Uterus (tissue), 4 donors: ENCODE results near the gene SLC2A14. TPM values are rescaled to one million over a fixed set of nuclear protein-coding genes. Genes with fewer than 3 reads are reported as not detected.
"Not testable (repeated sequence)": the region's sequence is repeated elsewhere in the genome, so short reads cannot be mapped to it uniquely, and the experiment has no call there.

ENCODE experiments used
- DNase-seq, 2 donors: peaks; one replicate each; pipeline ENCODE4 v3.0.0-alpha.2; 2019 to 2020
- H3K27ac ChIP-seq, 2 donors: fragments of 200-600 bp; sonication (generic); 1 replicate in 1 of 2; 2 replicates in 1 of 2; pipeline ENCODE4 v1.5.1; 2016 to 2018
- H3K27me3 ChIP-seq, 2 donors: fragments of 200-600 bp; sonication (generic); one replicate each; pipeline ENCODE4 v1.5.1; 2018 to 2019; ENCODE audit warnings: control low read depth in 1 of 2
- H3K36me3 ChIP-seq, 2 donors: fragments of 200-600 bp; sonication (generic); one replicate each; pipeline ENCODE4 v1.5.1; 2019; ENCODE audit warnings: control low read depth in 1 of 2
- H3K4me1 ChIP-seq, 2 donors: fragments of 200-600 bp; sonication (generic); one replicate each; pipeline ENCODE4 v1.5.1; 2018 to 2019; ENCODE audit warnings: control low read depth in 1 of 2
- H3K4me3 ChIP-seq, 2 donors: fragments of 200-600 bp; sonication (generic); 1 replicate in 1 of 2; 2 replicates in 1 of 2; pipeline ENCODE4 v1.5.1; 2018 to 2019; ENCODE audit warnings: mild to moderate bottlenecking in 1 of 2
- H3K9me3 ChIP-seq, 2 donors: fragments of 200-600 bp; sonication (generic); one replicate each; pipeline ENCODE4 v1.5.1; 2019; ENCODE audit warnings: control low read depth in 1 of 2
- POLR2A ChIP-seq, 2 donors: fragments of 450-650 bp; IDR thresholded peaks; one replicate each; pipeline ENCODE4 v1.6.1; 2016; ENCODE audit warnings: antibody characterized with exemption in 2 of 2, mild to moderate bottlenecking in 1 of 2, moderate library complexity in 1 of 2
- intact Hi-C: fragments of 100-400 bp; cut with DNase I; formaldehyde crosslinking; loops from one replicate; pipeline ENCODE4 v1.15.1; 2023; ENCODE audit warnings: low total_unique reads
- small RNA-seq: library from RNA; depleted of rRNA; stranded (forward); fragments of <200 nt; gene quantifications from one replicate; pipeline ENCODE3, GENCODE V24; 2016
- total RNA-seq, 4 donors: library from RNA; depleted of rRNA in 3 of 4; stranded (reverse); fragments of >200 nt in 3 of 4; gene quantifications; one replicate each; pipeline versions ENCODE4 v1.1.0 to v1.2.4, GENCODE V29; 2014 to 2023
- TF ChIP-seq, protein P1 (sequence below), 4 experiments: fragments of 200-600 bp in 2 of 4; fragments of 450-650 bp in 2 of 4; sonication (generic) in 2 of 4; IDR thresholded peaks; one replicate each; pipeline ENCODE4 v1.5.1; 2016 to 2019; ENCODE audit warnings: antibody characterized with exemption in 4 of 4, mild to moderate bottlenecking in 2 of 4, moderate library complexity in 1 of 4
- donor health status: DM: yes; HTN: yes; CAD: no.

The SLC2A14 gene
- total RNA-seq, 4 donors from 2014 or later, result 0.90 to 1.2 TPM; not detected in 2

DNA sequence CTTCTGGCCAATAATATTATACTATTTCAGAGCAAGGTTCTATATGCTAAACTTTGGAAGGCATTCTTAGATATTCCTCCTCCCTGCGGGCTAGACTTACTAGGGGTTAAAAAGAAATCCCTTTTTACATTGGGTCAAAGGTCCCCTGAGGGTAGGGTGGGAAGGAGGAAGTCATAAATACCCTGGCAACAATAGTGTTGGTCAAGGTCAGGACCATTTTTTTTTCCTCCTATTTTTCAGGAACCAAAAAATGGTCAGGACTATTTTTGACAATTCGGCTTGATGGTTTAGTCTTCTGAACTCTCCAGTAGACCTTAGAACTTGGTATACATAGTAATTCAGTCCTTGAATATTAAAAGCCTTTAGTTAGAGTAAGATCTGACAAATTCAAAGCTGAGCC is 88.0 kb downstream of the SLC2A14 start:
- Histone ChIP-seq H3K27me3 (no peaks in the 10 kb centered on the region), H3K4me1 (no peaks in the 10 kb centered on the region), H3K27ac (no peak overlapping the region), H3K36me3 (no peaks in the 10 kb centered on the region), H3K4me3 (no peak overlapping the region), H3K9me3 (no peaks in the 10 kb centered on the region)
- no peak for DNase-seq
- intact Hi-C loops, result no loop called here
- no peak for TF ChIP-seq POLR2A (IDR thresholded peaks at IDR 0.05)
- TF ChIP-seq, protein P1, sequence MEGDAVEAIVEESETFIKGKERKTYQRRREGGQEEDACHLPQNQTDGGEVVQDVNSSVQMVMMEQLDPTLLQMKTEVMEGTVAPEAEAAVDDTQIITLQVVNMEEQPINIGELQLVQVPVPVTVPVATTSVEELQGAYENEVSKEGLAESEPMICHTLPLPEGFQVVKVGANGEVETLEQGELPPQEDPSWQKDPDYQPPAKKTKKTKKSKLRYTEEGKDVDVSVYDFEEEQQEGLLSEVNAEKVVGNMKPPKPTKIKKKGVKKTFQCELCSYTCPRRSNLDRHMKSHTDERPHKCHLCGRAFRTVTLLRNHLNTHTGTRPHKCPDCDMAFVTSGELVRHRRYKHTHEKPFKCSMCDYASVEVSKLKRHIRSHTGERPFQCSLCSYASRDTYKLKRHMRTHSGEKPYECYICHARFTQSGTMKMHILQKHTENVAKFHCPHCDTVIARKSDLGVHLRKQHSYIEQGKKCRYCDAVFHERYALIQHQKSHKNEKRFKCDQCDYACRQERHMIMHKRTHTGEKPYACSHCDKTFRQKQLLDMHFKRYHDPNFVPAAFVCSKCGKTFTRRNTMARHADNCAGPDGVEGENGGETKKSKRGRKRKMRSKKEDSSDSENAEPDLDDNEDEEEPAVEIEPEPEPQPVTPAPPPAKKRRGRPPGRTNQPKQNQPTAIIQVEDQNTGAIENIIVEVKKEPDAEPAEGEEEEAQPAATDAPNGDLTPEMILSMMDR (IDR thresholded peaks at IDR 0.05), result no peak

DNA sequence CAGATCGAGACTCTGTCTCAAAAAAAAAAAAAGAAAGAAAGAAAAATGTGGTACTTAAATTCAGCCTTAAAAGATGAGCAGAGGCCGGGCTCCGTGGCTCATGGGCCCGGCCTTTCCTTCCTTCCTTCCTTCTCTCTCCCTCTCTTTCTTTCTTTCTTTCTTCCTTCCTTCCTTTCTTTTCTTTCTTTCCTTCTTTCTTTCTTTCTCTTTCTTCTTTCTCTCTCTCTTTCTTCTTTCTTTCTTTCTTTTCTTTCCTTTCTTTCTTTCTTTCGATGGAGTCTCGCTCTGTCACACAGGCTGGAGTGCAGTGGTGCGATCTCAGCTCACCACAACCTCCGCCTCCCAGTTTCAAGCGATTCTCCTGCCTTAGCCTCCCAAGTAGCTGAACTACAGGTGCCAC is 89.3 kb downstream of the SLC2A14 start:
- intact Hi-C loops, DNase-seq, H3K36me3 ChIP-seq, H3K27ac ChIP-seq, H3K4me1 ChIP-seq, H3K9me3 ChIP-seq, H3K4me3 ChIP-seq, H3K27me3 ChIP-seq: not testable (repeated sequence)

DNA sequence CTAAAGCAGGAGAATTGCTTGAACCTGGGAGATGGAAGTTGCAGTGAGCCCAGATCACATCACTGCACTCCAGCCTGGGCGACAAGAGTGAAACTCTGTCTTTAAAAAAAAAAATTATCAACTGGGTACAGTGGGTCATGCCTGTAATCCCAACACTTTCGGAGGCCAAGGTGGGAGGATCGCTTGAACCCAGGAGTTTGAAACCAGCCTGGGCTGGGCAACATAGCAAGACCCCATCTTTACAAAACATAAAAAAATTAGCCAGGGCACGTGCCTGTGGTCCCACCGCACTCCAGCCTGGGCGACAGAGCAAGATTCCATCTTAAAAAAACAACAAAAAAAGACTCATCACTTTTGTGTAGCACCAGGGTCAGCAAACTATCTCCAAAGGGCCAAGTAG is 90.7 kb downstream of the SLC2A14 start:
- DNase-seq, result no peak
- no peaks in the 10 kb centered on the region for H3K9me3 ChIP-seq
- H3K36me3 ChIP-seq, result no peaks in the 10 kb centered on the region
- TF ChIP-seq, protein P1 (IDR thresholded peaks at IDR 0.05), result no peak
- TF ChIP-seq POLR2A (IDR thresholded peaks at IDR 0.05), result no peak
- H3K4me3 ChIP-seq, result no peak overlapping the region
- no peaks in the 10 kb centered on the region for H3K27me3 ChIP-seq
- H3K4me1 ChIP-seq, result no peaks in the 10 kb centered on the region
- intact Hi-C loops, result no loop called here
- H3K27ac ChIP-seq, result no peak overlapping the region

DNA sequence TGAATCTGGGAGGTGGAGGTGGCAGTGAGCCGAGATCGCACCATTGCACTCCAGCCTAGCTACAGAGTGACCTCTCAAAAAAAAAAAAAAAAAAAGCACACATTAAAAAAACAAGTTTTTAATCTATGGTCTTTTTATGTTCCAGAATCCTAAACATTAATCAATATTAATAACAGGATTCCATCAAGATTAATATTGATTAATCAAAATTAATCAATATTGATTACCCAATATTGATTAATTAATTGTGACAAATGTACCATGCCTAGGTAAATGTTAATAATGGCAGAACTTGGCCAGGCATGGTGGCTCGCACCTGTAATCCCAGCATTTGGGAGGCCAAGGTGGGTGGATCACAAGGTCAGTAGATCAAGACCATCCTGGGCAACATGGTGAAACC is 91.4 kb downstream of the SLC2A14 start:
- H3K27ac ChIP-seq, result no peak overlapping the region
- no peak for DNase-seq
- no peaks in the 10 kb centered on the region for H3K27me3 ChIP-seq
- H3K4me3 ChIP-seq, result no peak overlapping the region
- H3K9me3 ChIP-seq, result no peaks in the 10 kb centered on the region
- intact Hi-C loops, result no loop called here
- no peaks in the 10 kb centered on the region for H3K36me3 ChIP-seq
- no peaks in the 10 kb centered on the region for H3K4me1 ChIP-seq
- TF ChIP-seq, protein P1 (IDR thresholded peaks at IDR 0.05), result no peak
- no peak for TF ChIP-seq POLR2A (IDR thresholded peaks at IDR 0.05)

DNA sequence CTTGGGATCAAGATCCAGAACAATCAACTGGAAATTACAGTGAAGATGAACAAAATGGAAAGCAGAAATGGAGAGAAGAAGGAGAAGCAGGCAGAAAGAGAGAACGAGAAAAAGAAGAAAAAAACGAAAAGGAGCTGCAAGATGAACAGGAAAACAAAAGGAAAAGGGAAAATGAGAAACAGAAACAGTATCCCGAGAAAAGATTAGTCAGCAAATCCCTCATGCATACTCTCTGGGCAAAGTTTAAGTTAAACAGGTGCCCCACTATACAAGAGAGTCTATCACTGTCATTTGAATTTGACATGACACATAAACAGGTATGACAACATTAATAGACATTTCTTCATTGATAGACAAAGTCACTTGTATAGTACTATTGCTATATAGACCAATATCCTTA is 102.7 kb downstream of the SLC2A14 start:
- Histone ChIP-seq H3K9me3 (no peaks in the 10 kb centered on the region), H3K4me1 (no peaks in the 10 kb centered on the region), H3K4me3 (no peak overlapping the region), H3K36me3 (no peaks in the 10 kb centered on the region), H3K27ac (no peak overlapping the region), H3K27me3 (no peaks in the 10 kb centered on the region)
- TF ChIP-seq POLR2A (IDR thresholded peaks at IDR 0.05), result no peak
- TF ChIP-seq, protein P1 (IDR thresholded peaks at IDR 0.05), result no peak
- no peak for DNase-seq
- intact Hi-C loops, result no loop called here

Small RNA genes lying within 50 kb of the gene (small RNA-seq; reads per million reads assigned to genes)
- not detected for gene RF00019

Other genes with a start within 250 kb of the SLC2A14 start
- not detected for gene APOBEC1, start 207.0 kb downstream of the SLC2A14 start, total RNA-seq
- not detected for gene GDF3, start 177.1 kb downstream of the SLC2A14 start, total RNA-seq
- gene DPPA3, start 161.5 kb downstream of the SLC2A14 start, total RNA-seq, result not detected
- gene CLEC4C, start 125.5 kb downstream of the SLC2A14 start, total RNA-seq, result under 1 TPM in 1 of 4 donors, not detected in 3; 0.62 TPM
- gene NANOGNB, start 107.7 kb downstream of the SLC2A14 start, total RNA-seq, result not detected
- gene NANOG, start 83.5 kb downstream of the SLC2A14 start, total RNA-seq, result 1 to 10 TPM in 1 of 4 donors, under 1 TPM in 1, not detected in 2; 0.07 to 1.6 TPM
- gene SLC2A3, start 63.3 kb upstream of the SLC2A14 start, total RNA-seq, result 10 to 100 TPM in 3 of 4 donors, 1 to 10 TPM in 1; 8.2 to 64.1 (median 48.0) TPM
- gene FOXJ2, start 159.8 kb upstream of the SLC2A14 start, total RNA-seq, result 10 to 100 TPM in 2 of 4 donors, 1 to 10 TPM in 2; 7.4 to 37.7 (median 10.8) TPM
- gene C3AR1, start 193.4 kb upstream of the SLC2A14 start, total RNA-seq, result 10 to 100 TPM in 1 of 4 donors, 1 to 10 TPM in 3; 1.0 to 23.8 (median 4.4) TPM
- gene NECAP1, start 209.4 kb upstream of the SLC2A14 start, total RNA-seq, result 10 to 100 TPM in 3 of 4 donors, 1 to 10 TPM in 1; 10.0 to 49.6 (median 25.4) TPM